H9 (cell line): ENCODE results near the gene MED23. TPM values are rescaled to one million over a fixed set of nuclear protein-coding genes. Genes with fewer than 3 reads are reported as not detected.

Experiments
- DNase-seq: peaks from one replicate; pipeline ENCODE4 v3.0.0-alpha.2; 2017
- H2AFZ ChIP-seq: one replicate; pipeline ENCODE4 v1.6.1; 2013; ENCODE audit warnings: mild to moderate bottlenecking, low read length, control low read depth, moderate library complexity
- H2AK5ac ChIP-seq: 2 replicates; pipeline ENCODE4 v1.6.1; 2013; ENCODE audit warnings: low read length, control low read depth, mixed read lengths; ENCODE audit not compliant: insufficient read length
- H2BK120ac ChIP-seq: one replicate; pipeline ENCODE4 v1.6.1; 2013; ENCODE audit warnings: low read depth, mild to moderate bottlenecking, low read length, control low read depth, inconsistent platforms; ENCODE audit not compliant: poor library complexity, severe bottlenecking
- H2BK12ac ChIP-seq: 2 replicates; pipeline ENCODE4 v1.6.1; 2013; ENCODE audit warnings: low read length, control low read depth, mixed read lengths, low read depth; ENCODE audit not compliant: insufficient read length
- H2BK15ac ChIP-seq: 2 replicates; pipeline ENCODE4 v1.6.1; 2013; ENCODE audit warnings: low read depth, low read length, control low read depth
- H2BK20ac ChIP-seq: one replicate; pipeline ENCODE4 v1.6.1; 2013; ENCODE audit warnings: low read depth, mild to moderate bottlenecking, low read length, control low read depth, inconsistent platforms; ENCODE audit not compliant: poor library complexity, severe bottlenecking
- H2BK5ac ChIP-seq: 2 replicates; pipeline ENCODE4 v1.6.1; 2013; ENCODE audit warnings: low read length, control low read depth, mixed read lengths; ENCODE audit not compliant: insufficient read length
- H3K14ac ChIP-seq: 2 replicates; pipeline ENCODE4 v1.6.1; 2013; ENCODE audit warnings: low read length, control low read depth; ENCODE audit not compliant: insufficient read depth
- H3K18ac ChIP-seq: 2 replicates; pipeline ENCODE4 v1.6.1; 2013; ENCODE audit warnings: low read depth, mild to moderate bottlenecking, mixed read lengths, low read length, control low read depth; ENCODE audit not compliant: insufficient read length
- H3K23ac ChIP-seq: 2 replicates; pipeline ENCODE4 v1.6.1; 2013; ENCODE audit warnings: low read length, control low read depth, mixed read lengths, low read depth; ENCODE audit not compliant: insufficient read length
- H3K23me2 ChIP-seq: 2 replicates; pipeline ENCODE4 v1.6.1; 2013; ENCODE audit warnings: low read depth, mild to moderate bottlenecking, mixed read lengths, low read length, control low read depth; ENCODE audit not compliant: insufficient read length, poor library complexity, severe bottlenecking
- H3K27ac ChIP-seq: 2 replicates; pipeline ENCODE4 v1.5.1; 2013; ENCODE audit warnings: low read length, control low read depth, mixed read lengths, low read depth; ENCODE audit not compliant: insufficient read length
- H3K27me3 ChIP-seq: 2 replicates; pipeline ENCODE4 v1.6.1; 2013; ENCODE audit warnings: low read length, control low read depth, inconsistent platforms; ENCODE audit not compliant: insufficient read depth
- H3K4ac ChIP-seq: 2 replicates; pipeline ENCODE4 v1.6.1; 2013; ENCODE audit warnings: low read depth, mild to moderate bottlenecking, control low read depth, inconsistent platforms, low read length, moderate library complexity
- H3K4me1 ChIP-seq: 2 replicates; pipeline ENCODE4 v1.6.1; 2013; ENCODE audit warnings: low read length, control low read depth, inconsistent platforms; ENCODE audit not compliant: insufficient read depth
- H3K4me2 ChIP-seq: 2 replicates; pipeline ENCODE4 v1.6.1; 2013; ENCODE audit warnings: low read length, control low read depth, mixed read lengths; ENCODE audit not compliant: insufficient read length, insufficient read depth
- H3K56ac ChIP-seq: 2 replicates; pipeline ENCODE4 v1.6.1; 2013; ENCODE audit warnings: low read depth, mild to moderate bottlenecking, mixed read lengths, low read length, control low read depth; ENCODE audit not compliant: insufficient read length
- H3K79me1 ChIP-seq: 2 replicates; pipeline ENCODE4 v1.6.1; 2013; ENCODE audit warnings: low read depth, mild to moderate bottlenecking, moderate library complexity, low read length, control low read depth, inconsistent platforms; ENCODE audit not compliant: insufficient read depth, poor library complexity, severe bottlenecking
- H3K79me2 ChIP-seq: 2 replicates; pipeline ENCODE4 v1.6.1; 2013; ENCODE audit warnings: low read length, control low read depth, inconsistent platforms; ENCODE audit not compliant: insufficient read depth
- H3K9ac ChIP-seq: 2 replicates; pipeline ENCODE4 v1.6.1; 2013; ENCODE audit warnings: low read length, control low read depth, mixed read lengths; ENCODE audit not compliant: insufficient read length; ENCODE audit errors: extremely low read depth
- H3K9me3 ChIP-seq: one replicate; pipeline ENCODE4 v1.6.1; 2013; ENCODE audit warnings: low read depth, low read length, inconsistent platforms; ENCODE audit not compliant: control insufficient read depth
- H3T11ph ChIP-seq: one replicate; pipeline ENCODE4 v1.6.1; 2013; ENCODE audit warnings: mild to moderate bottlenecking, low read length, control low read depth, inconsistent platforms
- H4K20me1 ChIP-seq: one replicate; pipeline ENCODE4 v1.6.1; 2013; ENCODE audit not compliant: control insufficient read depth, insufficient read length, insufficient read depth
- H4K5ac ChIP-seq: 2 replicates; pipeline ENCODE4 v1.6.1; 2013; ENCODE audit warnings: low read depth, mild to moderate bottlenecking, mixed read lengths, low read length, control low read depth; ENCODE audit not compliant: insufficient read length
- H4K8ac ChIP-seq: replicated peaks from 2 replicates; pipeline ENCODE4 v1.6.1; 2013; ENCODE audit warnings: low read length, control low read depth, mixed read lengths, low read depth; ENCODE audit not compliant: insufficient read length
- H4K91ac ChIP-seq: 2 replicates; pipeline ENCODE4 v1.6.1; 2013; ENCODE audit warnings: low read depth, mild to moderate bottlenecking, moderate library complexity, mixed read lengths, low read length, control low read depth; ENCODE audit not compliant: insufficient read length
- H3K27ac Mint-ChIP-seq, 3 experiments: 2 replicates in 2 of 3; 3 replicates in 1 of 3; pipeline ENCODE4 v1.8.0; 2020 to 2021; ENCODE audit warnings: mixed read lengths in 3 of 3, mild to moderate bottlenecking in 1 of 3, moderate library complexity in 1 of 3
- H3K27me3 Mint-ChIP-seq: 2 replicates; pipeline ENCODE4 v1.8.0; 2021; ENCODE audit warnings: low read depth, mild to moderate bottlenecking, moderate library complexity, mixed read lengths
- H3K36me3 Mint-ChIP-seq, 3 experiments: 2 replicates in 2 of 3; 3 replicates in 1 of 3; pipeline ENCODE4 v1.8.0; 2020 to 2021; ENCODE audit warnings: low read depth in 3 of 3, mixed read lengths in 3 of 3; ENCODE audit not compliant: insufficient read depth in 1 of 3
- H3K4me1 Mint-ChIP-seq, 2 experiments: 2 replicates each; pipeline ENCODE4 v1.8.0; 2020; ENCODE audit warnings: mixed read lengths in 2 of 2
- H3K4me3 Mint-ChIP-seq, 2 experiments: 2 replicates in 1 of 2; 3 replicates in 1 of 2; pipeline ENCODE4 v1.8.0; 2020 to 2021; ENCODE audit warnings: mild to moderate bottlenecking in 2 of 2, mixed read lengths in 2 of 2, moderate library complexity in 1 of 2
- H3K9me3 Mint-ChIP-seq, 2 experiments: 2 replicates in 1 of 2; 3 replicates in 1 of 2; pipeline ENCODE4 v1.8.0; 2020; ENCODE audit warnings: mild to moderate bottlenecking in 2 of 2, mixed read lengths in 2 of 2, moderate library complexity in 1 of 2
- WGBS: extraction: QIAGEN DNeasy Blood & Tissue Kit; methylation state at CpG from one replicate; pipeline ENCODE4 v1.1.7; 2013; ENCODE audit warnings: missing lambda C conversion rate, low lambda C conversion rate, mixed read lengths; ENCODE audit not compliant: insufficient read length; ENCODE audit errors: extremely low coverage; 5-methylcytosine and 5-hydroxymethylcytosine counted together
- total RNA-seq: library from RNA; stranded (reverse); gene quantifications from 2 replicates; pipeline ENCODE4 v1.2.1, GENCODE V29; 2021
- TF ChIP-seq, protein P1 (sequence below): fragments of 200-600 bp; sonication (generic); conservative IDR thresholded peaks from 3 replicates; pipeline ENCODE4 v1.8.0; 2021; ENCODE audit warnings: antibody characterized with exemption, mild to moderate bottlenecking

Gene MED23
- total RNA-seq, 1 experiment from 2014 or later: 16.2 TPM

DNA sequence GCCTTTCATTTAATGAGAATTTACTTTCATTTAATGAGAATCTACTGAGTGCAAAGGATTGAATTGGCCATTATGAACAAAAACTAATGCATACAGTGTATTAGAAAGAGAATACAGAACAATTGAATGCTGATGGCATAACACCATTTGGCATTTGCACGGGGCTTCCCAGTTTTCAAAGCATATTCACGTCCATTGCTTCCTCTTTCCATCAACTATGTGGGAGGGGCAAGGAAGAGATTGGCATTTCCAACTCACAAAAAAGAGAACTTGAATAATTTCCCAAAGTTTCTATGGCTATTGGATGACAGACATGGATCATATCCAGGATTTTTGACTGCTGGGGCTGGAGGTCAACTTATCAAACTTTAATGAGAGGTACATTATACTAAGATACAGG is 78.2 kb downstream of the MED23 start:
- WGBS: no CpG with 5 or more reads among the region's 2 CpGs
- Histone ChIP-seq H3K18ac (no peak overlapping the region), H4K91ac (no peak overlapping the region), H4K5ac (no peak overlapping the region), H3K56ac (no peak overlapping the region), H3T11ph (no peak overlapping the region), H3K4ac (no peak overlapping the region), H3K79me2 (no peaks in the 10 kb centered on the region), H3K27ac (no peak overlapping the region), H3K23me2 (no peaks in the 10 kb centered on the region), H3K79me1 (no peaks in the 10 kb centered on the region), H4K8ac (no peak overlapping the region), H2BK20ac (no peak overlapping the region), H2AK5ac (no peak overlapping the region), H3K23ac (no peak overlapping the region), H2BK15ac (no peak overlapping the region), H2BK120ac (no peak overlapping the region), H3K14ac (no peak overlapping the region), H3K4me1 (no peaks in the 10 kb centered on the region), H2BK12ac (no peak overlapping the region), H4K20me1 (no peaks in the 10 kb centered on the region), H3K4me2 (no peak overlapping the region), H2AFZ (no peak overlapping the region), H3K9ac (no peak overlapping the region), H3K27me3 (no peaks in the 10 kb centered on the region), H3K9me3 (no peaks in the 10 kb centered on the region), H2BK5ac (no peak overlapping the region)
- no peaks in the 10 kb centered on the region for H3K4me1 Mint-ChIP-seq
- TF ChIP-seq, protein P1, sequence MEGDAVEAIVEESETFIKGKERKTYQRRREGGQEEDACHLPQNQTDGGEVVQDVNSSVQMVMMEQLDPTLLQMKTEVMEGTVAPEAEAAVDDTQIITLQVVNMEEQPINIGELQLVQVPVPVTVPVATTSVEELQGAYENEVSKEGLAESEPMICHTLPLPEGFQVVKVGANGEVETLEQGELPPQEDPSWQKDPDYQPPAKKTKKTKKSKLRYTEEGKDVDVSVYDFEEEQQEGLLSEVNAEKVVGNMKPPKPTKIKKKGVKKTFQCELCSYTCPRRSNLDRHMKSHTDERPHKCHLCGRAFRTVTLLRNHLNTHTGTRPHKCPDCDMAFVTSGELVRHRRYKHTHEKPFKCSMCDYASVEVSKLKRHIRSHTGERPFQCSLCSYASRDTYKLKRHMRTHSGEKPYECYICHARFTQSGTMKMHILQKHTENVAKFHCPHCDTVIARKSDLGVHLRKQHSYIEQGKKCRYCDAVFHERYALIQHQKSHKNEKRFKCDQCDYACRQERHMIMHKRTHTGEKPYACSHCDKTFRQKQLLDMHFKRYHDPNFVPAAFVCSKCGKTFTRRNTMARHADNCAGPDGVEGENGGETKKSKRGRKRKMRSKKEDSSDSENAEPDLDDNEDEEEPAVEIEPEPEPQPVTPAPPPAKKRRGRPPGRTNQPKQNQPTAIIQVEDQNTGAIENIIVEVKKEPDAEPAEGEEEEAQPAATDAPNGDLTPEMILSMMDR: no peak
- no peaks in the 10 kb centered on the region for H3K36me3 Mint-ChIP-seq
- no peaks in the 10 kb centered on the region; the same call in 1 of the 2 replicates for H3K27me3 Mint-ChIP-seq
- H3K4me3 Mint-ChIP-seq: no peak overlapping the region
- DNase-seq: no peak
- no peak overlapping the region for H3K27ac Mint-ChIP-seq
- no peaks in the 10 kb centered on the region for H3K9me3 Mint-ChIP-seq
